ENCODE data around the gene EIF2AK3.

- TF ChIP-seq, protein P1, sequence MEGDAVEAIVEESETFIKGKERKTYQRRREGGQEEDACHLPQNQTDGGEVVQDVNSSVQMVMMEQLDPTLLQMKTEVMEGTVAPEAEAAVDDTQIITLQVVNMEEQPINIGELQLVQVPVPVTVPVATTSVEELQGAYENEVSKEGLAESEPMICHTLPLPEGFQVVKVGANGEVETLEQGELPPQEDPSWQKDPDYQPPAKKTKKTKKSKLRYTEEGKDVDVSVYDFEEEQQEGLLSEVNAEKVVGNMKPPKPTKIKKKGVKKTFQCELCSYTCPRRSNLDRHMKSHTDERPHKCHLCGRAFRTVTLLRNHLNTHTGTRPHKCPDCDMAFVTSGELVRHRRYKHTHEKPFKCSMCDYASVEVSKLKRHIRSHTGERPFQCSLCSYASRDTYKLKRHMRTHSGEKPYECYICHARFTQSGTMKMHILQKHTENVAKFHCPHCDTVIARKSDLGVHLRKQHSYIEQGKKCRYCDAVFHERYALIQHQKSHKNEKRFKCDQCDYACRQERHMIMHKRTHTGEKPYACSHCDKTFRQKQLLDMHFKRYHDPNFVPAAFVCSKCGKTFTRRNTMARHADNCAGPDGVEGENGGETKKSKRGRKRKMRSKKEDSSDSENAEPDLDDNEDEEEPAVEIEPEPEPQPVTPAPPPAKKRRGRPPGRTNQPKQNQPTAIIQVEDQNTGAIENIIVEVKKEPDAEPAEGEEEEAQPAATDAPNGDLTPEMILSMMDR (IDR thresholded peaks at IDR 0.05), result no peak
- no peak for TF ChIP-seq POLR2A (IDR thresholded peaks at IDR 0.05)
Measured at GRCh38 chr2:88597168-88597567, 30.1 kb downstream of the EIF2AK3 start.

All from uterus (tissue), 2 donors.